GM23338 (cell line): ENCODE measurements around the gene TEFM. TPM values are rescaled to one million over a fixed set of nuclear protein-coding genes. Genes with fewer than 3 reads are reported as not detected.
"Not testable (repeated sequence)": the region's sequence is repeated elsewhere in the genome, so short reads cannot be mapped to it uniquely, and the experiment has no call there.

Source experiments
- ATAC-seq: fragments of 200-7000 bp; cut with Tn5 transposase; 3 replicates; pipeline ENCODE4 v1.9.1; 2020
- DNase-seq: peaks from one replicate; pipeline ENCODE4 v3.0.0-alpha.2; 2015; ENCODE audit warnings: low spot score
- H2AFZ ChIP-seq: fragments of 200-600 bp; sonication (generic); 2 replicates; pipeline ENCODE4 v1.8.0; 2016; ENCODE audit warnings: antibody characterized with exemption, mild to moderate bottlenecking, moderate library complexity
- H3F3A ChIP-seq: fragments of 200-600 bp; sonication (generic); replicated peaks from 2 replicates; pipeline ENCODE4 v1.8.0; 2017; ENCODE audit warnings: antibody characterized with exemption, mixed run types, low read depth
- H3K27ac ChIP-seq: fragments of 200-600 bp; sonication (generic); 2 replicates; pipeline ENCODE4 v1.6.1; 2016; ENCODE audit warnings: low read depth
- H3K27me3 ChIP-seq: fragments of 200-600 bp; sonication (generic); 2 replicates; pipeline ENCODE4 v1.8.0; 2016; ENCODE audit warnings: mild to moderate bottlenecking, mixed run types, moderate library complexity; ENCODE audit not compliant: insufficient read depth
- H3K36me3 ChIP-seq: fragments of 200-600 bp; sonication (generic); 2 replicates; pipeline ENCODE4 v1.8.0; 2016; ENCODE audit warnings: mild to moderate bottlenecking; ENCODE audit not compliant: insufficient read depth
- H3K4me1 ChIP-seq: fragments of 200-600 bp; sonication (generic); 2 replicates; pipeline ENCODE4 v1.8.0; 2016; ENCODE audit warnings: mild to moderate bottlenecking, moderate library complexity; ENCODE audit not compliant: insufficient read depth
- H3K4me2 ChIP-seq: fragments of 200-600 bp; sonication (generic); 2 replicates; pipeline ENCODE4 v1.7.1; 2017; ENCODE audit warnings: mixed run types
- H3K4me3 ChIP-seq: fragments of 200-600 bp; sonication (generic); 2 replicates; pipeline ENCODE4 v1.6.1; 2016; ENCODE audit warnings: mixed run types
- H3K79me2 ChIP-seq: fragments of 200-600 bp; sonication (generic); replicated peaks from 2 replicates; pipeline ENCODE4 v1.8.0; 2017; ENCODE audit warnings: mild to moderate bottlenecking; ENCODE audit not compliant: insufficient read depth
- H3K9me2 ChIP-seq: fragments of 200-600 bp; sonication (generic); 2 replicates; pipeline ENCODE4 v1.8.0; 2017; ENCODE audit not compliant: insufficient read depth
- H4K20me1 ChIP-seq: fragments of 200-600 bp; sonication (generic); replicated peaks from 2 replicates; pipeline ENCODE4 v1.8.0; 2017; ENCODE audit warnings: mild to moderate bottlenecking; ENCODE audit not compliant: insufficient read depth
- H3K27ac Mint-ChIP-seq: 2 replicates; pipeline ENCODE4 v1.8.0; 2020; ENCODE audit warnings: inconsistent platforms, mild to moderate bottlenecking, moderate library complexity, mixed read lengths
- H3K27me3 Mint-ChIP-seq: 3 replicates; pipeline ENCODE4 v1.8.0; 2022; ENCODE audit warnings: low read depth, mild to moderate bottlenecking, moderate library complexity, mixed read lengths, inconsistent platforms; ENCODE audit not compliant: insufficient read depth, poor library complexity
- H3K36me3 Mint-ChIP-seq: 3 replicates; pipeline ENCODE4 v1.8.0; 2021; ENCODE audit warnings: low read depth, mild to moderate bottlenecking, inconsistent platforms, moderate library complexity, mixed read lengths
- H3K4me1 Mint-ChIP-seq: 3 replicates; pipeline ENCODE4 v1.8.0; 2020; ENCODE audit warnings: mild to moderate bottlenecking, inconsistent platforms, mixed read lengths
- H3K4me3 Mint-ChIP-seq: 3 replicates; pipeline ENCODE4 v1.8.0; 2021; ENCODE audit warnings: moderate library complexity, mild to moderate bottlenecking, inconsistent platforms, mixed read lengths
- H3K9me3 Mint-ChIP-seq: 3 replicates; pipeline ENCODE4 v1.8.0; 2020; ENCODE audit warnings: moderate library complexity, mild to moderate bottlenecking, inconsistent platforms, mixed read lengths
- CREB1 ChIP-seq: fragments of 250-450 bp; sonication (Bioruptor Pico); IDR thresholded peaks from 2 replicates; pipeline ENCODE4 v1.5.0; 2020; ENCODE audit warnings: low read depth, mild to moderate bottlenecking, moderate library complexity
- EZH2 ChIP-seq: fragments of 200-600 bp; sonication (generic); IDR thresholded peaks from one replicate; pipeline ENCODE4 v1.8.0; 2017; ENCODE audit warnings: antibody characterized with exemption, mild to moderate bottlenecking, low read depth; ENCODE audit not compliant: unreplicated experiment
- EZH2phosphoT487 ChIP-seq: fragments of 200-600 bp; sonication (generic); IDR thresholded peaks from one replicate; pipeline ENCODE4 v1.8.1; 2018; ENCODE audit warnings: antibody characterized with exemption; ENCODE audit not compliant: unreplicated experiment
- JUNB ChIP-seq: IDR thresholded peaks from one replicate; pipeline ENCODE4 v1.6.1; 2016; ENCODE audit warnings: antibody characterized with exemption; ENCODE audit not compliant: unreplicated experiment
- STAT1 ChIP-seq: IDR thresholded peaks from one replicate; pipeline ENCODE4 v1.6.1; 2016; ENCODE audit warnings: antibody characterized with exemption; ENCODE audit not compliant: unreplicated experiment
- ZNF331 ChIP-seq: fragments of 250-450 bp; sonication (Bioruptor Pico); IDR thresholded peaks from 2 replicates; pipeline ENCODE4 v1.5.0; 2020; ENCODE audit warnings: low read depth, mild to moderate bottlenecking, moderate library complexity
- polyA plus RNA-seq: library from polyadenylated mRNA; unstranded; fragments of >200 nt; fragmentation: Nextera tagmentation; extraction: Ambion mirVana; gene quantifications from 2 replicates; pipeline ENCODE4 v1.2.1, GENCODE V29; 2016
- total RNA-seq: library from RNA; depleted of rRNA; stranded (reverse); fragments of >200 nt; shearing (Covaris generic); gene quantifications from 2 replicates; pipeline ENCODE4 v1.2.3, GENCODE V29; 2014
- TF ChIP-seq, protein P1 (sequence below), 2 experiments: fragments of 200-600 bp in 1 of 2; sonication (generic) in 1 of 2; conservative IDR thresholded peaks; 2 replicates each; pipeline versions ENCODE4 v1.5.1 to v1.6.1; 2016 to 2017; ENCODE audit warnings: antibody characterized with exemption in 2 of 2, low read depth in 2 of 2, mild to moderate bottlenecking in 2 of 2, moderate library complexity in 1 of 2
- TF ChIP-seq, protein P2 (sequence below): IDR thresholded peaks from 2 replicates; pipeline ENCODE4 v1.6.1; 2016; ENCODE audit warnings: antibody characterized with exemption

TEFM gene
- total and polyA plus RNA-seq, 2 experiments from 2014 or later: 15.9 to 33.3 TPM

DNA sequence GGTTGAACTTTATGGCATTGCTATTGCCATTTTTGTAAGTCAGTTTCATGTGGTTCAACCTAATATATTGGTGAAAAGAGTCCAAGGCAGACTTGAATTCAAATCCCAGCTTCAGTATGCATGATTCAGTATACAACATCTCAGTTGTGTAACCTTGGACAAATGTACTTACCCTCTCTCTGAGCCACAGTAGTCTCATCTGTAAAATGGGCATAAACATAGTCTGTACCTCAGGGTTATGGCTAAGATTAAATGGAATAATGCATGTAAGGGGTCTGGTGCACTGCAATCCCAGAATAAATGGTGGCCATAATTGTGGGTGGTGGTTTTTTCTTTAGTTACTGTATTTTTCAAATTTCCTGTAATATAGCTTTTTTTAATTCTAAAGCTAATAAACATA lies 11.0 kb upstream of the TEFM start:
- Histone ChIP-seq H4K20me1 (no peaks in the 10 kb centered on the region), H3K27ac (no peak overlapping the region), H3K79me2 (no peaks in the 10 kb centered on the region), H3K36me3 (no peaks in the 10 kb centered on the region), H3K4me2 (no peak overlapping the region), H3K4me1 (peaks cover 10% of the 10 kb centered on the region; the same call in 1 of the 2 replicates), H3F3A (no peaks in the 10 kb centered on the region; the same call in 1 of the 2 replicates), H3K27me3 (peaks cover 18% of the 10 kb centered on the region), H2AFZ (no peak overlapping the region), H3K4me3 (no peak overlapping the region), H3K9me2 (no peaks in the 10 kb centered on the region)
- no peak overlapping the region for H3K27ac Mint-ChIP-seq
- H3K27me3 Mint-ChIP-seq: peaks cover 18% of the 10 kb centered on the region
- no peak for ATAC-seq
- no peak overlapping the region for H3K4me3 Mint-ChIP-seq
- TF ChIP-seq EZH2phosphoT487 (no peak), STAT1 (no peak), JUNB (no peak), EZH2 (no peak), ZNF331 (CRISPR knock-in tag) (no peak)
- peaks cover 16% of the 10 kb centered on the region for H3K4me1 Mint-ChIP-seq
- no peaks in the 10 kb centered on the region for H3K36me3 Mint-ChIP-seq
- no peaks in the 10 kb centered on the region; the same call in 2 of the 3 replicates for H3K9me3 Mint-ChIP-seq
- DNase-seq: no peak

DNA sequence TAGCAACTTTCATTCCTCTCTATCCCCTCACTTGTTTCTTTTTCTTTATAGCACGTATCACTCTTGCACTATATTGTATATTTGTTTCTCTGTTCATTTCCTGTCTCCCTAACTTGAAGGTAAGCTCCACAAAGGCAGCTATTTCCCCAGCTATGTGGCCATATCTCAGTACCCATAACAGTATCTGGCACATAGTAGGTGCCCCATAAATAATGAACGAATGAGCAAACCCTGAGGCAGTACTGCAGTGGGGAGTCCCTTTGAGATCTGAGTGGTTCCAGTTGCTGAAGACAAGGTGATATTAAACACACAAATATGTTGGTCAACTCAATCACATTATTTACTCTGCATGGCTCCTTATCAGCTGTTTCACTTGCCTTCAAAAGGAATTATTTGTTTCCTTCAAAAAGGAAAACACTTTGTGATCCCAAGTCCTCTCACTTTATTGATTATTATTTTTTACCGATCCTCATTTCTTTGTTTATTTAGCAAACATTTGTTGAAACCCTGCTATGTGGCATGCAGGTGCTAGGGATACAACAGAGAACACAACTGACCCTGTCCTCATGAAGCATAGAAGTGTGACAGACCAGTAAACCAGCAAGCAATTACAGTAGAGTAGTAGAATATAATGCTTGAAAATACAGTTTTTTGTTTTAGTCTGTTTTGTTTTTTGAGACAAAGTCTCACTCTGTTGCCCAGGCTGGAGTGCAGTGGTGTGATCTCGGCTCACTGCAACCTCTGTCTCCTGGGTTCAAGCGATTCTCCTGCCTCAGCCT lies 10.0 kb upstream of the TEFM start:
- Histone ChIP-seq H3K79me2 (no peaks in the 10 kb centered on the region), H3K4me2 (no peak overlapping the region), H3K27me3 (peaks cover 8% of the 10 kb centered on the region), H3K9me2 (no peaks in the 10 kb centered on the region), H3K4me1 (peaks cover 4% of the 10 kb centered on the region; the same call in 1 of the 2 replicates), H4K20me1 (no peaks in the 10 kb centered on the region), H3K4me3 (no peak overlapping the region), H2AFZ (no peak overlapping the region), H3K36me3 (no peaks in the 10 kb centered on the region), H3F3A (no peaks in the 10 kb centered on the region), H3K27ac (no peak overlapping the region)
- DNase-seq: no peak
- Mint-ChIP-seq H3K27me3 (peaks cover 12% of the 10 kb centered on the region), H3K36me3 (no peaks in the 10 kb centered on the region), H3K9me3 (no peaks in the 10 kb centered on the region; the same call in 2 of the 3 replicates), H3K27ac (no peak overlapping the region), H3K4me3 (no peak overlapping the region), H3K4me1 (peaks cover 10% of the 10 kb centered on the region)
- no peak for ATAC-seq
- no peak for TF ChIP-seq JUNB
- TF ChIP-seq CREB1 (CRISPR knock-in tag): no peak

DNA sequence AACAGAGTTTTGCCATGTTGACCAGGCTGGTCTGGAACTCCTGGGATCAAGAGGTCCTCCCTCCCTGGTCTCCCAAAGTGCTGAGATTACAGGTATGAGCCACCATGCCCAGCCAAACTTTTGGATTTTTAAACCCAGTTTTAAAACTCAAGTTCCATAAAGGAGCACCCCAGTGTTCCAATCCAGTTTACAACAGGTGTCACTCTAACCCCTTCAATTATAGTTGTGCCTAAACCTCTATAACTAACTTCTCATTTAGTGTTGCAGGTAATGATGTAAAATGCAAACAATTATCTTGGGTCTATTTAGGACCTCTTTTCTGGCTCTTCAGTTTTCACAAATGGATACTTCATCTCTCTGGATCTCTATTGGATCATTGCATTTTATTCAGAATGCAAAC lies 7.9 kb upstream of the TEFM start:
- H3K4me2 ChIP-seq: no peak overlapping the region
- H3K27ac ChIP-seq: no peak overlapping the region
- H3K27me3 Mint-ChIP-seq: no peaks in the 10 kb centered on the region
- no peaks in the 10 kb centered on the region for H3K79me2 ChIP-seq
- TF ChIP-seq, protein P1, sequence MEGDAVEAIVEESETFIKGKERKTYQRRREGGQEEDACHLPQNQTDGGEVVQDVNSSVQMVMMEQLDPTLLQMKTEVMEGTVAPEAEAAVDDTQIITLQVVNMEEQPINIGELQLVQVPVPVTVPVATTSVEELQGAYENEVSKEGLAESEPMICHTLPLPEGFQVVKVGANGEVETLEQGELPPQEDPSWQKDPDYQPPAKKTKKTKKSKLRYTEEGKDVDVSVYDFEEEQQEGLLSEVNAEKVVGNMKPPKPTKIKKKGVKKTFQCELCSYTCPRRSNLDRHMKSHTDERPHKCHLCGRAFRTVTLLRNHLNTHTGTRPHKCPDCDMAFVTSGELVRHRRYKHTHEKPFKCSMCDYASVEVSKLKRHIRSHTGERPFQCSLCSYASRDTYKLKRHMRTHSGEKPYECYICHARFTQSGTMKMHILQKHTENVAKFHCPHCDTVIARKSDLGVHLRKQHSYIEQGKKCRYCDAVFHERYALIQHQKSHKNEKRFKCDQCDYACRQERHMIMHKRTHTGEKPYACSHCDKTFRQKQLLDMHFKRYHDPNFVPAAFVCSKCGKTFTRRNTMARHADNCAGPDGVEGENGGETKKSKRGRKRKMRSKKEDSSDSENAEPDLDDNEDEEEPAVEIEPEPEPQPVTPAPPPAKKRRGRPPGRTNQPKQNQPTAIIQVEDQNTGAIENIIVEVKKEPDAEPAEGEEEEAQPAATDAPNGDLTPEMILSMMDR (conservative IDR thresholded peaks at IDR 0.05; ENCODE audit: low read depth in 2 of 2): peak in 1 of 2 experiments; percentile 9; a peak in 1 of 4 replicates
- TF ChIP-seq, protein P2, sequence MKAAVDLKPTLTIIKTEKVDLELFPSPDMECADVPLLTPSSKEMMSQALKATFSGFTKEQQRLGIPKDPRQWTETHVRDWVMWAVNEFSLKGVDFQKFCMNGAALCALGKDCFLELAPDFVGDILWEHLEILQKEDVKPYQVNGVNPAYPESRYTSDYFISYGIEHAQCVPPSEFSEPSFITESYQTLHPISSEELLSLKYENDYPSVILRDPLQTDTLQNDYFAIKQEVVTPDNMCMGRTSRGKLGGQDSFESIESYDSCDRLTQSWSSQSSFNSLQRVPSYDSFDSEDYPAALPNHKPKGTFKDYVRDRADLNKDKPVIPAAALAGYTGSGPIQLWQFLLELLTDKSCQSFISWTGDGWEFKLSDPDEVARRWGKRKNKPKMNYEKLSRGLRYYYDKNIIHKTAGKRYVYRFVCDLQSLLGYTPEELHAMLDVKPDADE: no peak
- H3K27me3 ChIP-seq: no peaks in the 10 kb centered on the region
- no peaks in the 10 kb centered on the region for H3K36me3 ChIP-seq
- ATAC-seq (no peak), DNase-seq (no peak)
- no peaks in the 10 kb centered on the region for H3K4me1 Mint-ChIP-seq
- H3K27ac Mint-ChIP-seq: no peak overlapping the region
- no peaks in the 10 kb centered on the region for H4K20me1 ChIP-seq
- H3K9me2 ChIP-seq: no peaks in the 10 kb centered on the region
- no peak overlapping the region for H3K4me3 ChIP-seq
- no peaks in the 10 kb centered on the region for H3K36me3 Mint-ChIP-seq
- H3K9me3 Mint-ChIP-seq: no peaks in the 10 kb centered on the region
- no peak overlapping the region for H3K4me3 Mint-ChIP-seq
- H2AFZ ChIP-seq: no peak overlapping the region
- no peaks in the 10 kb centered on the region for H3F3A ChIP-seq
- H3K4me1 ChIP-seq: no peaks in the 10 kb centered on the region

DNA sequence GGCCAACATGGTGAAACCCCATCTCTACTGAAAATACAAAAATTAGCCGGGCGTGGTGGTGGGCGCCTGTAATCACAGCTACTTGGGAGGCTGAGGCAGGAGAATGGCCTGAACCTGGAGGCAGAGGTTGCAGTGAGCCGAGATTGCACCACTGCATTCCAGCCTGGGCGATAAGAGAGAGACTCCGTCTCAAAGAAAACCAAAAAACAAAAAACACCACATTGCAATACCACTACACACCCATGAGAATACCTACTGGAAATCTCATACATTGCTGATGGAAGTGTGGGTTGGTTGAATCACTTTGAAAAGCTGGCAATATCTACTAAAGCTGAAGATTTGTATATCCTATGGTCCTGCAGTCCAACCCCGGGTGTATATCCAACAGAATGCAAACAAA lies 4.1 kb upstream of the TEFM start:
- H3K4me1 ChIP-seq, H3K36me3 ChIP-seq, H4K20me1 ChIP-seq, H3K4me3 ChIP-seq, H3K79me2 ChIP-seq, ATAC-seq, H3K4me3 Mint-ChIP-seq, H3F3A ChIP-seq, H2AFZ ChIP-seq, H3K27ac Mint-ChIP-seq, DNase-seq, H3K36me3 Mint-ChIP-seq, H3K9me2 ChIP-seq, H3K9me3 Mint-ChIP-seq, H3K4me2 ChIP-seq, H3K27me3 Mint-ChIP-seq, H3K27me3 ChIP-seq, H3K4me1 Mint-ChIP-seq, H3K27ac ChIP-seq: not testable (repeated sequence)
